Measurements from ENCODE around the gene ZC2HC1C. TPM values are rescaled to one million over a fixed set of nuclear protein-coding genes. Genes with fewer than 3 reads are reported as not detected.

Gene ZC2HC1C
- total and polyA plus RNA-seq, 9 of the 15 experiments (the other 6 are each of a cell fraction or from before 2014, with no cell fraction given): 6.3 to 9.2 (median 7.7) TPM

- in situ Hi-C loops (cut with MboI): no loop called here
- H3K4me1 ChIP-seq (replicated peaks in 1 of 2; ENCODE audit: control insufficient read depth in 2 of 2, insufficient read depth in 2 of 2, low read length in 2 of 2): peaks cover 0 to 19% of the 10 kb centered on the region in 2 experiments; a peak in 3 of 5 replicates
- no peaks in the 10 kb centered on the region for H3K27me3 ChIP-seq (ENCODE audit: control insufficient read depth in 2 of 2, insufficient read depth in 2 of 2, low read length in 2 of 2)
- ATAC-seq (no peak), DNase-seq (ENCODE audit: extremely low read depth in 1 of 4, low spot score in 3 of 4) (no peak), FAIRE-seq (no peak)
- H2AFZ ChIP-seq (ENCODE audit: low read depth, low read length): no peak overlapping the region
- H3K79me2 ChIP-seq (ENCODE audit: control insufficient read depth, insufficient read depth, low read length): no peaks in the 10 kb centered on the region
- WGBS (ENCODE audit: insufficient coverage, low coverage, missing lambda C conversion rate): 80% methylated on average over 1 of the region's 1 CpG
- no peaks in the 10 kb centered on the region for H3K9me3 ChIP-seq (replicated peaks; ENCODE audit: control insufficient read depth, insufficient read depth, low read depth, low read length)
- CTCF ChIA-PET (ENCODE audit: low intra/inter-chr PET ratio): no interaction called here
- H4K20me1 ChIP-seq (replicated peaks; ENCODE audit: control insufficient read depth, insufficient read depth, low read length): no peaks in the 10 kb centered on the region
- BruUV-seq (replicated peaks): no TSS peak
- H3K9ac ChIP-seq (ENCODE audit: insufficient read depth in 1 of 2, low read depth in 2 of 2, low read length in 2 of 2): no peak overlapping the region
- H3K9me1 ChIP-seq (ENCODE audit: control insufficient read depth, insufficient read depth, low read length): no peaks in the 10 kb centered on the region
- POLR2A ChIA-PET: interaction anchor here (0.6 to 1.3 kb wide), 2 partner anchors 9 to 10 kb away, joined by 3 to 4 read pairs; no protein-coding TSS in a partner anchor
- no peak overlapping the region for H3K4me3 ChIP-seq
- H3K4me2 ChIP-seq (ENCODE audit: insufficient read depth, low read length): no peak overlapping the region
- H3K27ac ChIP-seq (ENCODE audit: extremely low read depth, low read depth, low read length): no peak overlapping the region
- intact Hi-C loops (cut with micrococcal nuclease): no loop called here
- H3K36me3 ChIP-seq (ENCODE audit: control insufficient read depth, insufficient read depth, low read length): peaks cover 49% of the 10 kb centered on the region; the same call in 2 of the 3 replicates
- TF ChIP-seq CBX8 (IDR thresholded peaks at IDR 0.05; ENCODE audit: borderline replicate concordance, extremely low read depth, low read depth, low read length, poor library complexity, severe bottlenecking) (no peak), FOXA3 (CRISPR knock-in tag; conservative IDR thresholded peaks at IDR 0.05 in 1 of 2, IDR thresholded peaks at IDR 0.05 in 1 of 2) (no peak), DEAF1 (CRISPR knock-in tag; IDR thresholded peaks at IDR 0.05) (no peak), CREB5 (CRISPR knock-in tag; IDR thresholded peaks at IDR 0.05) (no peak), ZSCAN29 (IDR thresholded peaks at IDR 0.05) (no peak), CTCFL (IDR thresholded peaks at IDR 0.05; ENCODE audit: borderline replicate concordance, insufficient read depth, low read depth, low read length, poor library complexity, severe bottlenecking) (no peak), SRSF9 (IDR thresholded peaks at IDR 0.05; ENCODE audit: borderline replicate concordance, low read depth, low read length) (no peak), ZKSCAN3 (CRISPR knock-in tag; IDR thresholded peaks at IDR 0.05) (no peak), RNF219 (CRISPR knock-in tag; IDR thresholded peaks at IDR 0.05) (no peak), EHMT2 (IDR thresholded peaks at IDR 0.05) (no peak), GABPB1 (CRISPR knock-in tag; IDR thresholded peaks at IDR 0.05) (no peak), NR0B1 (IDR thresholded peaks at IDR 0.05; ENCODE audit: partially characterized antibody) (no peak), ZNF507 (tag; conservative IDR thresholded peaks at IDR 0.05) (no peak), CREBBP (IDR thresholded peaks at IDR 0.05; ENCODE audit: low read depth, low read length) (no peak)
These were observed 46.3 kb upstream of the ZC2HC1C start for GRCh38 chr14:75023108-75023507.

Data from K562 (cell line).